HepG2 (cell line): ENCODE data around the gene AFF4. TPM values are rescaled to one million over a fixed set of nuclear protein-coding genes. Genes with fewer than 3 reads are reported as not detected.

Experiments
- ATAC-seq: fragments of 200-7000 bp; cut with Tn5 transposase; 3 replicates; pipeline ENCODE4 v1.9.1; 2020; ENCODE audit warnings: mild to moderate bottlenecking, moderate library complexity
- BruUV-seq: library from RNA; stranded (reverse); fragments of 400-500 nt; replicated peaks from 2 replicates; lab custom pipeline; 2021; lab: Mats Ljungman, UMichigan
- CTCF ChIA-PET: fragments of 300-600 bp; formaldehyde crosslinking; extraction: SDS; loops from one replicate; lab custom pipeline; 2021; ENCODE audit warnings: low total read pairs, inconsistent platforms, low intra/inter-chr PET ratio; lab: Yijun Ruan, JAX
- POLR2A ChIA-PET: fragments of 350-600 bp; sonication (Branson Sonifier 250); formaldehyde crosslinking; loops from one replicate; lab custom pipeline; 2020; ENCODE audit warnings: antibody characterized with exemption, inconsistent platforms; lab: Yijun Ruan, JAX
- DNase-seq: peaks from one replicate; pipeline ENCODE4 v3.0.0-alpha.2; 2015; ENCODE audit warnings: low spot score
- FAIRE-seq: peaks from 3 replicates; lab custom pipeline; 2011; peaks lifted over from hg19 to GRCh38; lab: Jason Lieb, UNC
- H2AFZ ChIP-seq: one replicate; pipeline ENCODE4 v1.6.1; 2011; ENCODE audit warnings: low read length, inconsistent platforms
- H3K27ac ChIP-seq: fragments of 300-600 bp; 3 replicates; pipeline ENCODE4 v1.8.0; 2011; ENCODE audit warnings: mixed run types, mild to moderate bottlenecking, mixed read lengths, low read length, inconsistent platforms; ENCODE audit not compliant: insufficient read depth; ENCODE audit errors: extremely low read length
- H3K27me3 ChIP-seq, 2 experiments: fragments of 200-600 bp in 1 of 2; 2 replicates in 1 of 2; 3 replicates in 1 of 2; pipeline versions ENCODE4 v1.6.0 to v1.8.0; 2011; ENCODE audit warnings: low read length in 2 of 2, mild to moderate bottlenecking in 2 of 2, moderate library complexity in 2 of 2, inconsistent platforms in 1 of 2; ENCODE audit not compliant: insufficient read depth in 2 of 2, control insufficient read depth in 1 of 2
- H3K36me3 ChIP-seq, 2 experiments: fragments of 200-600 bp in 1 of 2; replicated peaks in 1 of 2; 2 replicates in 1 of 2; 3 replicates in 1 of 2; pipeline versions ENCODE4 v1.5.1 to v1.8.0; 2011; ENCODE audit warnings: low read length in 2 of 2, inconsistent platforms in 1 of 2; ENCODE audit not compliant: insufficient read depth in 2 of 2, control insufficient read depth in 1 of 2
- H3K4me1 ChIP-seq: 2 replicates; pipeline ENCODE4 v1.5.1; 2012; ENCODE audit warnings: low read length, inconsistent platforms; ENCODE audit not compliant: insufficient read depth
- H3K4me2 ChIP-seq: 2 replicates; pipeline ENCODE4 v1.6.0; 2011; ENCODE audit warnings: low read depth, low read length, inconsistent platforms
- H3K4me3 ChIP-seq, 3 experiments: fragments of 200-600 bp in 1 of 3; sonication (generic), shearing (Covaris generic) in 1 of 3; replicated peaks in 1 of 3; 2 replicates each; pipeline ENCODE4 v1.5.1; 2011 to 2016; ENCODE audit warnings: low read length in 3 of 3, inconsistent platforms in 2 of 3, low read depth in 2 of 3, mild to moderate bottlenecking in 2 of 3, control low read depth in 1 of 3, mixed read lengths in 1 of 3; ENCODE audit not compliant: insufficient read depth in 1 of 3
- H3K79me2 ChIP-seq: one replicate; pipeline ENCODE4 v1.6.1; 2011; ENCODE audit warnings: low read length, inconsistent platforms; ENCODE audit not compliant: insufficient read depth
- H3K9ac ChIP-seq: 2 replicates; pipeline ENCODE4 v1.6.0; 2011; ENCODE audit warnings: mild to moderate bottlenecking, low read depth, low read length, inconsistent platforms; ENCODE audit not compliant: insufficient read depth
- H3K9me3 ChIP-seq: 2 replicates; pipeline ENCODE4 v1.5.1; 2012; ENCODE audit warnings: mild to moderate bottlenecking, low read length
- H4K20me1 ChIP-seq: 2 replicates; pipeline ENCODE4 v1.6.0; 2011; ENCODE audit warnings: inconsistent platforms, mild to moderate bottlenecking, low read length, moderate library complexity; ENCODE audit not compliant: insufficient read depth
- CENPT ChIP-seq: sonication (generic); formaldehyde crosslinking; IDR thresholded peaks from 2 replicates; pipeline ENCODE4 v1.8.0; 2022; ENCODE audit warnings: low read depth, mild to moderate bottlenecking, moderate library complexity, missing genetic modification reagents
- DNMT3B ChIP-seq: conservative IDR thresholded peaks from 2 replicates; pipeline ENCODE4 v1.6.1; 2016; ENCODE audit warnings: missing biosample characterization, control low read depth
- IKZF1 ChIP-seq: fragments of 450-650 bp; IDR thresholded peaks from 2 replicates; pipeline ENCODE4 v1.7.1; 2016
- NFE2 ChIP-seq: sonication (generic); formaldehyde crosslinking; IDR thresholded peaks from 2 replicates; pipeline ENCODE4 v1.4.0; 2020; ENCODE audit warnings: missing genetic modification reagents
- SMAD1 ChIP-seq: sonication (generic); formaldehyde crosslinking; IDR thresholded peaks from 2 replicates; pipeline ENCODE4 v1.4.0; 2020; ENCODE audit warnings: missing genetic modification reagents, low read depth, mild to moderate bottlenecking, borderline replicate concordance
- TCF7 ChIP-seq: sonication (generic); IDR thresholded peaks from 2 replicates; pipeline ENCODE4 v1.6.1; 2016; ENCODE audit warnings: antibody characterized with exemption, low read depth
- ZNF20 ChIP-seq: sonication (generic); formaldehyde crosslinking; IDR thresholded peaks from 2 replicates; pipeline ENCODE4 v1.4.0; 2020; ENCODE audit warnings: mild to moderate bottlenecking, moderate library complexity, missing genetic modification reagents
- ZNF260 ChIP-seq: sonication (generic); formaldehyde crosslinking; IDR thresholded peaks from 2 replicates; pipeline ENCODE4 v1.4.0; 2020; ENCODE audit warnings: missing genetic modification reagents, low read depth, mild to moderate bottlenecking, borderline replicate concordance
- ZNF431 ChIP-seq: sonication (generic); formaldehyde crosslinking; IDR thresholded peaks from 2 replicates; pipeline ENCODE4 v1.9.0; 2022; ENCODE audit warnings: missing genetic modification reagents, low read depth, mild to moderate bottlenecking, borderline replicate concordance
- ZNF564 ChIP-seq: sonication (generic); formaldehyde crosslinking; IDR thresholded peaks from 2 replicates; pipeline ENCODE4 v1.8.1; 2023; ENCODE audit warnings: mild to moderate bottlenecking, missing genetic modification reagents
- ZNF646 ChIP-seq: sonication (generic); formaldehyde crosslinking; IDR thresholded peaks from 2 replicates; pipeline ENCODE4 v1.9.0; 2021; ENCODE audit warnings: mild to moderate bottlenecking, missing genetic modification reagents
- ZSCAN12 ChIP-seq: sonication (generic); formaldehyde crosslinking; IDR thresholded peaks from 2 replicates; pipeline ENCODE4 v1.9.0; 2021; ENCODE audit warnings: mild to moderate bottlenecking, missing genetic modification reagents
- WGBS: methylation state at CpG from one replicate; pipeline ENCODE4 v1.1.6; 2017; ENCODE audit warnings: low lambda C conversion rate; 5-methylcytosine and 5-hydroxymethylcytosine counted together
- in situ Hi-C: cut with HindIII; loops from 2 replicates; pipeline ENCODE4 v1.10.0; 2017; ENCODE audit warnings: low pct_unique_long_range_greater_than_20kb; ENCODE audit not compliant: extremely low pct_ligation_motif_present
- intact Hi-C: fragments of 100-400 bp; cut with micrococcal nuclease; formaldehyde crosslinking; loops from one replicate; pipeline ENCODE4 v1.10.0; 2022; ENCODE audit not compliant: unreplicated experiment
- polyA plus RNA-seq, 8 experiments: library from polyadenylated mRNA; depleted of rRNA in 3 of 8; stranded (reverse) in 7 of 8; unstranded in 1 of 8; fragments of >200 nt; fragmentation: Illumina TruSeq in 4 of 8; extraction: Trizol in 4 of 8; gene quantifications; 2 replicates each; pipeline versions ENCODE4 v1.2.1 to v1.2.3, GENCODE V29; 2011 to 2016; ENCODE audit warnings: low read depth in 4 of 8, missing spikeins in 1 of 8, mixed read lengths in 1 of 8; ENCODE audit not compliant: insufficient read depth in 1 of 8
- total RNA-seq, 5 experiments: library from RNA; depleted of rRNA; stranded (reverse); fragments of >200 nt; fragmentation: Illumina TruSeq; extraction: Trizol; gene quantifications; 2 replicates each; pipeline ENCODE4 v1.2.3, GENCODE V29; 2016; ENCODE audit warnings: low read depth in 1 of 5

AFF4 gene
- total and polyA plus RNA-seq, 2 of the 13 experiments (the other 11 are each of a cell fraction or from before 2014, with no cell fraction given), result 22.1 to 25.5 TPM

- peaks cover 21% of the 10 kb centered on the region for H3K4me1 ChIP-seq
- no peak overlapping the region for H2AFZ ChIP-seq
- no peak overlapping the region for H3K4me3 ChIP-seq
- no TSS peak for BruUV-seq
- in situ Hi-C loops, result no loop called here
- no peaks in the 10 kb centered on the region for H3K36me3 ChIP-seq
- no peak overlapping the region for H3K27ac ChIP-seq
- H4K20me1 ChIP-seq, result no peaks in the 10 kb centered on the region
- FAIRE-seq (no peak), DNase-seq (no peak), ATAC-seq (no peak)
- intact Hi-C loops, result no loop called here
- no peak overlapping the region for H3K4me2 ChIP-seq
- H3K9me3 ChIP-seq, result no peaks in the 10 kb centered on the region
- CTCF ChIA-PET, result no interaction called here
- H3K79me2 ChIP-seq, result no peaks in the 10 kb centered on the region
- no peaks in the 10 kb centered on the region; a peak in 1 of 5 replicates for H3K27me3 ChIP-seq
- H3K9ac ChIP-seq, result no peak overlapping the region
- POLR2A ChIA-PET, result interaction anchor here (1.4 kb wide), 2 partner anchors 12 to 22 kb away, joined by 3 to 5 read pairs; no protein-coding TSS in a partner anchor
- WGBS, result 67% methylated on average over 5 of the region's 5 CpGs
- TF ChIP-seq ZNF20 (CRISPR knock-in tag), result no peak
- TF ChIP-seq ZNF646 (CRISPR knock-in tag), result no peak
- no peak for TF ChIP-seq ZNF564 (CRISPR knock-in tag)
- TF ChIP-seq ZNF260, result no peak
- no peak for TF ChIP-seq DNMT3B (CRISPR knock-in tag)
- TF ChIP-seq SMAD1, result no peak
- TF ChIP-seq NFE2 (CRISPR knock-in tag), result no peak
- TF ChIP-seq ZSCAN12, result no peak
- no peak for TF ChIP-seq ZNF431 (CRISPR knock-in tag)
- no peak for TF ChIP-seq TCF7
- no peak for TF ChIP-seq CENPT
- no peak for TF ChIP-seq IKZF1
- TF ChIP-seq, all 625 proteins: peak for 0
These were observed 102.7 kb downstream of the AFF4 start for GRCh38 chr5:132860742-132861141.
